Bronchial epithelial cell (primary cell): ENCODE data around the gene PHF24. TPM values are rescaled to one million over a fixed set of nuclear protein-coding genes. Genes with fewer than 3 reads are reported as not detected.
"Not testable (repeated sequence)": the region's sequence is repeated elsewhere in the genome, so short reads cannot be mapped to it uniquely, and the experiment has no call there.

ENCODE experiments used
- DNase-seq: peaks from one replicate; pipeline ENCODE4 v3.0.0-alpha.2; 2010; ENCODE audit warnings: low read depth
- FAIRE-seq: peaks from 2 replicates; lab custom pipeline; 2011; peaks lifted over from hg19 to GRCh38; lab: Jason Lieb, UNC
- H3K27me3 ChIP-seq: 2 replicates; pipeline ENCODE4 v1.5.1; 2011; ENCODE audit warnings: low read length; ENCODE audit not compliant: control insufficient read depth, insufficient read depth
- H3K36me3 ChIP-seq: 2 replicates; pipeline ENCODE4 v1.5.1; 2011; ENCODE audit warnings: low read length; ENCODE audit not compliant: control insufficient read depth, insufficient read depth
- H3K4me3 ChIP-seq: 2 replicates; pipeline ENCODE4 v1.5.1; 2011; ENCODE audit warnings: mild to moderate bottlenecking, low read depth, low read length, control low read depth
- CTCF ChIP-seq: IDR thresholded peaks from 2 replicates; pipeline ENCODE4 v1.5.1; 2011; ENCODE audit warnings: mild to moderate bottlenecking, moderate library complexity, low read length, control low read depth, inconsistent platforms; ENCODE audit not compliant: insufficient read depth, severe bottlenecking
- total RNA-seq: library from RNA; depleted of rRNA; stranded (reverse); fragments of >200 nt; gene quantifications from 2 replicates; pipeline ENCODE4 v1.2.1, GENCODE V29; 2014

The PHF24 gene
- total RNA-seq, 1 donor from 2014 or later = 0.26 TPM

GRCh38 chr9:35001803-35002502 lies 43.9 kb downstream of the PHF24 start:
- H3K36me3 ChIP-seq = peaks cover 2% of the 10 kb centered on the region
- DNase-seq (peak; percentile 90), FAIRE-seq (no peak)
- TF ChIP-seq CTCF = no peak
- no peak overlapping the region for H3K4me3 ChIP-seq
- no peaks in the 10 kb centered on the region for H3K27me3 ChIP-seq

GRCh38 chr9:35002623-35003022 lies 44.5 kb downstream of the PHF24 start:
- no peak for FAIRE-seq
- no peak for TF ChIP-seq CTCF
- H3K27me3 ChIP-seq = no peaks in the 10 kb centered on the region
- no peak overlapping the region for H3K4me3 ChIP-seq
- DNase-seq = no peak
- no peaks in the 10 kb centered on the region for H3K36me3 ChIP-seq

GRCh38 chr9:35004299-35004698 lies 46.2 kb downstream of the PHF24 start:
- not testable (repeated sequence) for H3K27me3 ChIP-seq, H3K36me3 ChIP-seq, H3K4me3 ChIP-seq, FAIRE-seq, DNase-seq

GRCh38 chr9:35010351-35010958 lies 52.4 kb downstream of the PHF24 start:
- no peak for FAIRE-seq
- H3K27me3 ChIP-seq = no peaks in the 10 kb centered on the region

GRCh38 chr9:35014517-35014916 lies 56.4 kb downstream of the PHF24 start:
- FAIRE-seq (no peak), DNase-seq (no peak)
- Histone ChIP-seq H3K4me3 (no peak overlapping the region), H3K27me3 (no peaks in the 10 kb centered on the region), H3K36me3 (no peaks in the 10 kb centered on the region)
- no peak for TF ChIP-seq CTCF

More at GRCh38 chr9:35010351-35010958, 52.4 kb downstream of the PHF24 start:
- DNase-seq = no peak
- Histone ChIP-seq H3K4me3 (no peak overlapping the region), H3K36me3 (no peaks in the 10 kb centered on the region)
- TF ChIP-seq CTCF = no peak

GRCh38 chr9:35023443-35023842 lies 65.4 kb downstream of the PHF24 start:
- H3K4me3 ChIP-seq, H3K36me3 ChIP-seq, H3K27me3 ChIP-seq, FAIRE-seq, DNase-seq: not testable (repeated sequence)

GRCh38 chr9:35026671-35027070 lies 68.6 kb downstream of the PHF24 start:
- no peak for TF ChIP-seq CTCF
- FAIRE-seq = no peak

More at GRCh38 chr9:35026671-35027070, 68.6 kb downstream of the PHF24 start:
- DNase-seq = no peak
- Histone ChIP-seq H3K36me3 (peaks cover 4% of the 10 kb centered on the region), H3K27me3 (no peaks in the 10 kb centered on the region), H3K4me3 (no peak overlapping the region)
